ENCODE data around the gene MSI2. TPM values are rescaled to one million over a fixed set of nuclear protein-coding genes. Genes with fewer than 3 reads are reported as not detected.

MSI2 gene
- total RNA-seq, 1 experiment from 2014 or later, result 174 TPM

DNA sequence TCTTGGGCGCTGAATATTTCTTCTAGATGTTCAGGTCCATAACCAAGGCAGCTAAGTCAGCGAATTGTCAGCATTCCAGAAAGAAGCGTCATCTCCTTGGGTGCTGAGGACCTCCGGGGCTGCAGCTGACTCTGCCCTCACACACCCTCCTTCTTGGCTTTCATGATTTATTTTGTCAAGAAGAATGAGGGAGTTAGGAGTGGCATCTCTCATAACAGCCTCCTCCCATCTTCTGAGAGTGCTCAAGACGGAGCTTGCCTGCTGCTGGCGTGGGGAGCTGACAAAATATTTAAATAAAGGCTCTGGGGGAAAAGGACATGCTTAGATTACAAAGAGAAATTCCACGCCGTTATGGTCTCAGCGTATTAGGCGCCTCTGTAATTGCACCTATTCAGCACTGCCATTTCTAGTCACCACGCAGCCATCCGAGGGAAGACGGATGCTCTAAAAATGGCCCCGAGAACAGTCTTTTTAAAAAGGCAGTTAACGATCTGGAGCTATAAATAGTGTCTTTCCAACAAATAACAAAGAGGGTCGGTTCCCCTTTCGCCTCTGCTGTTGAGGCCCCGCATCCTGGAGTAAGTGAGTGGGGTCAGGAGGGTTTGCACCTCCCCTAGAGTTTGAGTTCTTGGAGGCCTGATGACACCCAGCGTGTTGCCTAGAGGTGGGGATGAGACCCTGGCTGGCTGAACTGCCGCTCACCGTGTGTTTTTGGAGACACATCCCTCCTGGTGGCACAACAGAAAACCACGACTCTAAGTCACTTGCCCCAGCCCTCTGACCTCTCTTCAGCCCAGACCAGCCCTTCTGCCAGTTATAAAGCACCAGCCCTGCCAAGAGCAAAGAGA lies 301.7 kb downstream of the MSI2 start:
- no peaks in the 10 kb centered on the region for H3K9me3 Mint-ChIP-seq (ENCODE audit: unreplicated experiment)
- H3K27me3 Mint-ChIP-seq (ENCODE audit: insufficient read depth, unreplicated experiment), result no peaks in the 10 kb centered on the region
- BruUV-seq (replicated peaks), result no TSS peak
- no peaks in the 10 kb centered on the region for H3K9me3 ChIP-seq
- peaks cover 61% of the 10 kb centered on the region for H3K36me3 Mint-ChIP-seq (ENCODE audit: insufficient read depth, unreplicated experiment)
- TF ChIP-seq, protein P1, sequence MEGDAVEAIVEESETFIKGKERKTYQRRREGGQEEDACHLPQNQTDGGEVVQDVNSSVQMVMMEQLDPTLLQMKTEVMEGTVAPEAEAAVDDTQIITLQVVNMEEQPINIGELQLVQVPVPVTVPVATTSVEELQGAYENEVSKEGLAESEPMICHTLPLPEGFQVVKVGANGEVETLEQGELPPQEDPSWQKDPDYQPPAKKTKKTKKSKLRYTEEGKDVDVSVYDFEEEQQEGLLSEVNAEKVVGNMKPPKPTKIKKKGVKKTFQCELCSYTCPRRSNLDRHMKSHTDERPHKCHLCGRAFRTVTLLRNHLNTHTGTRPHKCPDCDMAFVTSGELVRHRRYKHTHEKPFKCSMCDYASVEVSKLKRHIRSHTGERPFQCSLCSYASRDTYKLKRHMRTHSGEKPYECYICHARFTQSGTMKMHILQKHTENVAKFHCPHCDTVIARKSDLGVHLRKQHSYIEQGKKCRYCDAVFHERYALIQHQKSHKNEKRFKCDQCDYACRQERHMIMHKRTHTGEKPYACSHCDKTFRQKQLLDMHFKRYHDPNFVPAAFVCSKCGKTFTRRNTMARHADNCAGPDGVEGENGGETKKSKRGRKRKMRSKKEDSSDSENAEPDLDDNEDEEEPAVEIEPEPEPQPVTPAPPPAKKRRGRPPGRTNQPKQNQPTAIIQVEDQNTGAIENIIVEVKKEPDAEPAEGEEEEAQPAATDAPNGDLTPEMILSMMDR (IDR thresholded peaks at IDR 0.05; ENCODE audit: insufficient read depth in 1 of 2, low read depth in 1 of 2, low read length in 1 of 2, severe bottlenecking in 1 of 2, unreplicated experiment in 1 of 2), result no peak
- peaks cover 48% of the 10 kb centered on the region for H3K4me1 Mint-ChIP-seq (ENCODE audit: low read depth, unreplicated experiment)
- peak overlapping the region; percentile 42 for H3K27ac Mint-ChIP-seq (ENCODE audit: unreplicated experiment)
- DNase-seq, result no peak
- CTCF ChIA-PET, result no interaction called here
- H3K4me3 Mint-ChIP-seq (ENCODE audit: unreplicated experiment), result no peak overlapping the region
- H3K4me3 ChIP-seq (ENCODE audit: low read depth, low read length), result no peak overlapping the region
- intact Hi-C loops (cut with micrococcal nuclease; ENCODE audit: unreplicated experiment), result no loop called here
- H3K36me3 ChIP-seq (ENCODE audit: control insufficient read depth, insufficient read depth, low read length), result peaks cover 2% of the 10 kb centered on the region; the same call in 1 of the 2 replicates
- H3K27me3 ChIP-seq (replicated peaks; ENCODE audit: control insufficient read depth, insufficient read depth, low read length), result no peaks in the 10 kb centered on the region
- peaks cover 71% of the 10 kb centered on the region for H3K4me1 ChIP-seq
- POLR2A ChIA-PET, result no interaction called here

DNA sequence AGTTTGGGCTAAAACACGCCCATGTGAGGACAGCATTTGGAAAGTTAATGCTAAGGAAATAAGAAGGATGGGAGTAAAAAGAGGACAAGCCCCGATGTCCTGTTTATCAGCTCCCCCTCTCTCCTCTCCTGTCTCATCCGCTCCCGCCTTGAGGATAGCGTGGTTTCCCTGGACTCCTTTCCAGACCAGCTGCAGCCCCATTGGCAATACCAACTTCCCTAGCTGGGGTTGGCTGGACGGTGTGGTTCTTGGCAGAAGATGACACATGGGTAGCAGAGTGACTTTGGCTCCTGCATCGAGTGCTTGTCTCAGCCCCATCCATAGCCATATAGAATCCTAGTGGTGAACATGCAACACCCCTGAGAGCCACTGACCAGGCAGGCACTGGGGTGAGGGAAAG lies 302.9 kb downstream of the MSI2 start:
- DNase-seq, result no peak
- intact Hi-C loops (cut with micrococcal nuclease; ENCODE audit: unreplicated experiment), result no loop called here
- Histone ChIP-seq H3K9me3 (no peaks in the 10 kb centered on the region), H3K4me3 (ENCODE audit: low read depth, low read length) (no peak overlapping the region), H3K36me3 (ENCODE audit: control insufficient read depth, insufficient read depth, low read length) (peaks cover 2% of the 10 kb centered on the region; the same call in 1 of the 2 replicates), H3K4me1 (peaks cover 62% of the 10 kb centered on the region), H3K27me3 (replicated peaks; ENCODE audit: control insufficient read depth, insufficient read depth, low read length) (no peaks in the 10 kb centered on the region)
- Mint-ChIP-seq H3K4me3 (ENCODE audit: unreplicated experiment) (no peak overlapping the region), H3K9me3 (ENCODE audit: unreplicated experiment) (no peaks in the 10 kb centered on the region), H3K27me3 (ENCODE audit: insufficient read depth, unreplicated experiment) (no peaks in the 10 kb centered on the region), H3K27ac (ENCODE audit: unreplicated experiment) (no peak overlapping the region), H3K4me1 (ENCODE audit: low read depth, unreplicated experiment) (peaks cover 58% of the 10 kb centered on the region), H3K36me3 (ENCODE audit: insufficient read depth, unreplicated experiment) (peaks cover 61% of the 10 kb centered on the region)
- no TSS peak for BruUV-seq (replicated peaks)
- ChIA-PET POLR2A (no interaction called here), CTCF (no interaction called here)
- TF ChIP-seq, protein P1 (IDR thresholded peaks at IDR 0.05; ENCODE audit: insufficient read depth in 1 of 2, low read depth in 1 of 2, low read length in 1 of 2, severe bottlenecking in 1 of 2, unreplicated experiment in 1 of 2), result no peak

DNA sequence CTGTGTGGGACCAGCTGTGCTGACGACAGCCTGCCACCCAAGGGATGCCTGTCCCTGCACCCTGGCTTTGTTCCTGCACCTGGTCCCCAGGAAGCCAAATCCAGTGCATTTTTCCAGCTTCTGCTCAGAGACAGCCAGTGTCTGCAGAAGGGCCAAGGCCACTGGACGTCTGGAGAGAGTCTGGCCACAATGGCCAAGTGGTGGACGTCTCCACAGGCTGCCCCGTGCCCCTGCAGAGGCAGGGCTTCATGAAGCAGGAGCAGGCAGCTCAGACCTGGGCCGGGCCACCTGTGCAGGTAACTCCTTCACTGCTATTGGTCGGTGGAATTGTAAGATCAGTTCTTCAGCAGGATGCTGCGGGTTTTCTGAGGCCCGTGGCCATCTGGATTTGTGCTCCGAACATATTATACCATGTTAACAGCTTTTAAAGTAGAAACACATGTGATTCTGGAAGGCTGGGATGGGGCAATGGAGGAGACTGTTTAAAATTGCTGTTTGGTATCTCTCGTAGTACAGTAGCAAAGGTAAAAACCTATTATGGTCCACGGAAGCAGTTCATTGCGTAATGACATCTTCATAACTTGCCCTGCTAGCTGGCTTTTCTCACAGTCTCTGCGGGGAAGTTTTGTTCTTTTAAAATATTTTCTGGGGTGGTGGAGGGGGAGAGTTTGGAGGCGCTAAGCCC lies 303.5 kb downstream of the MSI2 start:
- H3K4me1 Mint-ChIP-seq (ENCODE audit: low read depth, unreplicated experiment), result peaks cover 52% of the 10 kb centered on the region
- H3K27me3 ChIP-seq (replicated peaks; ENCODE audit: control insufficient read depth, insufficient read depth, low read length), result no peaks in the 10 kb centered on the region
- POLR2A ChIA-PET, result no interaction called here
- peaks cover 57% of the 10 kb centered on the region for H3K4me1 ChIP-seq
- TF ChIP-seq, protein P1 (IDR thresholded peaks at IDR 0.05; ENCODE audit: insufficient read depth in 1 of 2, low read depth in 1 of 2, low read length in 1 of 2, severe bottlenecking in 1 of 2, unreplicated experiment in 1 of 2), result no peak
- H3K9me3 ChIP-seq, result no peaks in the 10 kb centered on the region
- intact Hi-C loops (cut with micrococcal nuclease; ENCODE audit: unreplicated experiment), result no loop called here
- no peak overlapping the region for H3K4me3 ChIP-seq (ENCODE audit: low read depth, low read length)
- H3K4me3 Mint-ChIP-seq (ENCODE audit: unreplicated experiment), result no peak overlapping the region
- H3K36me3 ChIP-seq (ENCODE audit: control insufficient read depth, insufficient read depth, low read length), result peaks cover 2% of the 10 kb centered on the region; the same call in 1 of the 2 replicates
- H3K36me3 Mint-ChIP-seq (ENCODE audit: insufficient read depth, unreplicated experiment), result peaks cover 61% of the 10 kb centered on the region
- CTCF ChIA-PET, result no interaction called here
- no peaks in the 10 kb centered on the region for H3K9me3 Mint-ChIP-seq (ENCODE audit: unreplicated experiment)
- peak overlapping the region; percentile 35 for H3K27ac Mint-ChIP-seq (ENCODE audit: unreplicated experiment)
- H3K27me3 Mint-ChIP-seq (ENCODE audit: insufficient read depth, unreplicated experiment), result no peaks in the 10 kb centered on the region
- DNase-seq, result no peak
- BruUV-seq (replicated peaks), result no TSS peak
